H1 (cell line): ENCODE data around the gene RBM17. TPM values are rescaled to one million over a fixed set of nuclear protein-coding genes. Genes with fewer than 3 reads are reported as not detected.

Experiments
- CTCF ChIA-PET: fragments of 300-600 bp; sonication (Branson Sonifier 250); formaldehyde crosslinking; loops from one replicate; lab custom pipeline; 2021; ENCODE audit not compliant: partially characterized antibody; lab: Charles Lee
- POLR2A ChIA-PET: fragments of 300-600 bp; sonication (Branson Sonifier 250); formaldehyde crosslinking; loops from one replicate; lab custom pipeline; 2021; ENCODE audit warnings: inconsistent platforms; ENCODE audit not compliant: partially characterized antibody; lab: Charles Lee
- DNase-seq, 2 experiments: peaks; one replicate each; pipeline versions ENCODE4 v3.0.0 to v3.0.0-alpha.2; 2010 to 2022; ENCODE audit warnings: low spot score in 2 of 2, low read depth in 1 of 2, mixed read lengths in 1 of 2
- FAIRE-seq: peaks from 2 replicates; lab custom pipeline; 2011; peaks lifted over from hg19 to GRCh38; lab: Jason Lieb, UNC
- H2AFZ ChIP-seq: 2 replicates; pipeline ENCODE4 v1.8.1; 2012; ENCODE audit warnings: low read length, inconsistent platforms
- H2AK5ac ChIP-seq: 2 replicates; pipeline ENCODE4 v1.6.1; 2013; ENCODE audit warnings: low read depth, low read length
- H2BK120ac ChIP-seq: replicated peaks from 2 replicates; pipeline ENCODE3; 2013; ENCODE audit warnings: low read depth, low read length, inconsistent platforms
- H2BK12ac ChIP-seq: 2 replicates; pipeline ENCODE4 v1.6.1; 2013; ENCODE audit warnings: low read depth, low read length
- H2BK15ac ChIP-seq: 2 replicates; pipeline ENCODE4 v1.6.1; 2013; ENCODE audit warnings: low read length
- H2BK20ac ChIP-seq: 2 replicates; pipeline ENCODE4 v1.6.1; 2013; ENCODE audit warnings: low read length
- H2BK5ac ChIP-seq: 2 replicates; pipeline ENCODE4 v1.6.1; 2013; ENCODE audit warnings: low read depth, low read length
- H3K14ac ChIP-seq: 2 replicates; pipeline ENCODE4 v1.6.1; 2013; ENCODE audit warnings: inconsistent platforms; ENCODE audit not compliant: insufficient read length
- H3K18ac ChIP-seq: 2 replicates; pipeline ENCODE4 v1.6.1; 2013; ENCODE audit warnings: low read length; ENCODE audit errors: extremely low read depth
- H3K23ac ChIP-seq: 2 replicates; pipeline ENCODE4 v1.6.1; 2013; ENCODE audit warnings: inconsistent platforms; ENCODE audit not compliant: insufficient read length
- H3K23me2 ChIP-seq: 2 replicates; pipeline ENCODE4 v1.6.1; 2013; ENCODE audit warnings: low read depth, low read length
- H3K27ac ChIP-seq: 2 replicates; pipeline ENCODE4 v1.6.1; 2011; ENCODE audit warnings: low read depth, low read length, inconsistent platforms
- H3K27me3 ChIP-seq, 4 experiments: replicated peaks in 1 of 4; 1 replicate in 1 of 4; 2 replicates in 3 of 4; pipeline versions ENCODE4 v1.6.1 to v1.8.1; 2011 to 2013; ENCODE audit warnings: low read length in 3 of 4, mild to moderate bottlenecking in 3 of 4, inconsistent platforms in 2 of 4, mixed read lengths in 2 of 4, moderate library complexity in 1 of 4; ENCODE audit not compliant: control insufficient read depth in 3 of 4, insufficient read depth in 3 of 4; ENCODE audit errors: extremely low read depth in 1 of 4
- H3K36me3 ChIP-seq, 4 experiments: 2 replicates each; pipeline versions ENCODE4 v1.6.1 to v1.8.1; 2011 to 2013; ENCODE audit warnings: mild to moderate bottlenecking in 4 of 4, low read length in 3 of 4, moderate library complexity in 2 of 4, control low read depth in 1 of 4, inconsistent platforms in 1 of 4; ENCODE audit not compliant: insufficient read depth in 4 of 4, control insufficient read depth in 2 of 4
- H3K4ac ChIP-seq: replicated peaks from 2 replicates; pipeline ENCODE3; 2013; ENCODE audit warnings: low read length, low read depth, mixed read lengths, inconsistent platforms; ENCODE audit not compliant: insufficient read length
- H3K4me1 ChIP-seq, 4 experiments: replicated peaks in 1 of 4; 1 replicate in 1 of 4; 2 replicates in 3 of 4; pipeline versions ENCODE4 v1.6.1 to v1.8.1; 2011 to 2013; ENCODE audit warnings: low read length in 3 of 4, inconsistent platforms in 2 of 4, mixed read lengths in 1 of 4; ENCODE audit not compliant: insufficient read depth in 4 of 4, control insufficient read depth in 3 of 4
- H3K4me2 ChIP-seq, 2 experiments: 2 replicates each; pipeline versions ENCODE4 v1.6.1 to v1.8.1; 2011 to 2013; ENCODE audit warnings: low read depth in 2 of 2, low read length in 2 of 2, control low read depth in 1 of 2, inconsistent platforms in 1 of 2, mild to moderate bottlenecking in 1 of 2; ENCODE audit not compliant: insufficient read depth in 1 of 2
- H3K4me3 ChIP-seq, 4 experiments: fragments of 200-600, 300-600 bp in 1 of 4; sonication (generic), shearing (Covaris generic), sonication (Bioruptor Twin) in 1 of 4; 2 replicates each; pipeline versions ENCODE4 v1.5.1 to v1.8.1; 2011 to 2016; ENCODE audit warnings: low read length in 4 of 4, low read depth in 3 of 4, control low read depth in 2 of 4, inconsistent platforms in 2 of 4, mild to moderate bottlenecking in 2 of 4, mixed read lengths in 1 of 4, moderate library complexity in 1 of 4; ENCODE audit not compliant: insufficient read depth in 2 of 4; ENCODE audit errors: extremely low read depth in 1 of 4
- H3K56ac ChIP-seq: replicated peaks from 2 replicates; pipeline ENCODE3; 2013; ENCODE audit warnings: low read depth, mild to moderate bottlenecking, mixed read lengths, low read length, inconsistent platforms; ENCODE audit not compliant: insufficient read length
- H3K79me1 ChIP-seq: 2 replicates; pipeline ENCODE4 v1.6.1; 2013; ENCODE audit warnings: low read depth, low read length, control low read depth
- H3K79me2 ChIP-seq, 2 experiments: 2 replicates each; pipeline versions ENCODE4 v1.6.1 to v1.8.1; 2012 to 2013; ENCODE audit warnings: low read length in 2 of 2, mild to moderate bottlenecking in 2 of 2, inconsistent platforms in 1 of 2; ENCODE audit not compliant: insufficient read depth in 2 of 2, control insufficient read depth in 1 of 2
- H3K9ac ChIP-seq, 4 experiments: replicated peaks in 1 of 4; 1 replicate in 1 of 4; 2 replicates in 3 of 4; pipeline versions ENCODE4 v1.6.1 to v1.8.1; 2011 to 2013; ENCODE audit warnings: low read depth in 3 of 4, low read length in 3 of 4, control low read depth in 2 of 4, mild to moderate bottlenecking in 2 of 4, moderate library complexity in 2 of 4, inconsistent platforms in 1 of 4; ENCODE audit errors: extremely low read depth in 1 of 4
- H3K9me3 ChIP-seq, 2 experiments: 2 replicates each; pipeline versions ENCODE4 v1.6.1 to v1.8.1; 2012 to 2013; ENCODE audit warnings: mild to moderate bottlenecking in 2 of 2, moderate library complexity in 2 of 2, control low read depth in 1 of 2, inconsistent platforms in 1 of 2, low read depth in 1 of 2, low read length in 1 of 2, mixed read lengths in 1 of 2; ENCODE audit not compliant: insufficient read depth in 2 of 2
- H4K20me1 ChIP-seq, 2 experiments: replicated peaks in 1 of 2; 2 replicates each; pipeline versions ENCODE3 to v1.8.1; 2011 to 2013; ENCODE audit warnings: inconsistent platforms in 2 of 2, low read length in 2 of 2, mild to moderate bottlenecking in 1 of 2; ENCODE audit not compliant: insufficient read depth in 2 of 2, control insufficient read depth in 1 of 2
- H4K5ac ChIP-seq: 2 replicates; pipeline ENCODE4 v1.6.1; 2013; ENCODE audit warnings: low read length, low read depth, mixed read lengths, inconsistent platforms; ENCODE audit not compliant: insufficient read length
- H4K8ac ChIP-seq: 2 replicates; pipeline ENCODE4 v1.8.0; 2013; ENCODE audit warnings: mild to moderate bottlenecking, moderate library complexity, low read length, inconsistent platforms; ENCODE audit not compliant: insufficient read depth; ENCODE audit errors: extremely low read depth
- H4K91ac ChIP-seq: replicated peaks from 2 replicates; pipeline ENCODE3; 2013; ENCODE audit warnings: low read length, mixed read lengths, inconsistent platforms; ENCODE audit not compliant: insufficient read length
- BRCA1 ChIP-seq: IDR thresholded peaks from 2 replicates; pipeline ENCODE4 v1.6.1; 2012; ENCODE audit warnings: low read depth, low read length, improper control_type of control experiment
- CBX8 ChIP-seq: fragments of 300-800, 300-1000 bp; sonication (generic); IDR thresholded peaks from 2 replicates; pipeline ENCODE4 v1.7.1; 2016; ENCODE audit warnings: low read depth, low read length, borderline replicate concordance
- CEBPB ChIP-seq: IDR thresholded peaks from 2 replicates; pipeline ENCODE4 v1.6.1; 2012; ENCODE audit warnings: low read depth, low read length
- CTBP2 ChIP-seq: IDR thresholded peaks from 2 replicates; pipeline ENCODE4 v1.7.0; 2011; ENCODE audit warnings: borderline replicate concordance, mild to moderate bottlenecking, moderate library complexity, mixed read lengths, low read length; ENCODE audit not compliant: insufficient read depth, insufficient read length
- GTF2F1 ChIP-seq: IDR thresholded peaks from 2 replicates; pipeline ENCODE4 v1.6.1; 2012; ENCODE audit warnings: low read depth, low read length, improper control_type of control experiment, borderline replicate concordance
- KDM1A ChIP-seq: fragments of 200-600, 300-600 bp; sonication (generic); IDR thresholded peaks from 2 replicates; pipeline ENCODE4 v1.7.1; 2016; ENCODE audit warnings: mild to moderate bottlenecking, low read length, borderline replicate concordance
- KDM4A ChIP-seq: IDR thresholded peaks from one replicate; pipeline ENCODE4 v1.7.1; 2012; ENCODE audit warnings: low read depth, mild to moderate bottlenecking, moderate library complexity, low read length, inconsistent platforms; ENCODE audit not compliant: severe bottlenecking
- POLR2AphosphoS5 ChIP-seq: IDR thresholded peaks from 2 replicates; pipeline ENCODE4 v1.6.1; 2011; ENCODE audit warnings: low read depth, low read length
- RBBP5 ChIP-seq: IDR thresholded peaks from 2 replicates; pipeline ENCODE4 v1.7.1; 2012; ENCODE audit warnings: low read depth, mild to moderate bottlenecking, inconsistent platforms, low read length, moderate library complexity, borderline replicate concordance
- RFX5 ChIP-seq: IDR thresholded peaks from 2 replicates; pipeline ENCODE4 v1.6.1; 2011; ENCODE audit warnings: low read depth, low read length, improper control_type of control experiment, borderline replicate concordance
- RXRA ChIP-seq: IDR thresholded peaks from 2 replicates; pipeline ENCODE4 v1.6.1; 2011; ENCODE audit warnings: low read depth, mild to moderate bottlenecking, low read length, moderate library complexity; ENCODE audit not compliant: insufficient read depth
- SAP30 ChIP-seq: fragments of 300-600 bp; sonication (generic); IDR thresholded peaks from 2 replicates; pipeline ENCODE4 v1.7.1; 2012; ENCODE audit warnings: low read length, moderate library complexity, mild to moderate bottlenecking, inconsistent platforms; ENCODE audit not compliant: insufficient read depth, insufficient replicate concordance
- SIRT6 ChIP-seq: IDR thresholded peaks from one replicate; pipeline ENCODE4 v1.7.1; 2012; ENCODE audit warnings: low read length, inconsistent platforms
- SP2 ChIP-seq: IDR thresholded peaks from 2 replicates; pipeline ENCODE4 v1.6.1; 2012; ENCODE audit warnings: mild to moderate bottlenecking, low read length, inconsistent platforms
- SUZ12 ChIP-seq: fragments of 200-600 bp; sonication (generic); IDR thresholded peaks from 2 replicates; pipeline ENCODE4 v1.6.1; 2012; ENCODE audit warnings: mild to moderate bottlenecking, inconsistent platforms, low read length, moderate library complexity, mixed read lengths
- WGBS, 2 experiments: shearing (Covaris generic) in 1 of 2; methylation state at CpG; one replicate each; pipeline versions ENCODE4 v1.1.6 to v1.1.7; 2013 to 2015; ENCODE audit warnings: low lambda C conversion rate in 2 of 2, mixed read lengths in 2 of 2, inconsistent platforms in 1 of 2, low coverage in 1 of 2, missing lambda C conversion rate in 1 of 2; ENCODE audit not compliant: insufficient replicate concordance in 2 of 2, insufficient coverage in 1 of 2, insufficient read length in 1 of 2; ENCODE audit errors: extremely low coverage in 1 of 2, missing lambda C conversion rate in 1 of 2; 5-methylcytosine and 5-hydroxymethylcytosine counted together
- polyA plus RNA-seq, 7 experiments: library from polyadenylated mRNA; depleted of rRNA in 3 of 7; stranded (reverse) in 5 of 7; unstranded in 2 of 7; fragments of >200 nt in 5 of 7; fragments of 200-250 nt in 2 of 7; gene quantifications; 1 replicate in 5 of 7; 2 replicates in 1 of 7; 4 replicates in 1 of 7; pipeline versions ENCODE4 v1.2.1 to v1.2.3, GENCODE V29; 2011 to 2013; ENCODE audit warnings: missing spikeins in 2 of 7, mixed read lengths in 2 of 7
- total RNA-seq: library from RNA; stranded (reverse); fragmentation: NEBNext Ultra II Directional; extraction: Animal tissue kit (Norgen Biotek cat#: 25700); gene quantifications from 2 replicates; pipeline ENCODE4 v1.2.1, GENCODE V29; 2021

The RBM17 gene
- total and polyA plus RNA-seq, 2 of the 8 experiments (the other 6 are each of a cell fraction or from before 2014, with no cell fraction given): 15.7 to 128 TPM

- POLR2A ChIA-PET: interaction anchor here (1.2 kb wide), 1 partner anchor 10 kb away, joined by 3 read pairs; no protein-coding TSS in a partner anchor
- no peak for TF ChIP-seq SUZ12
- TF ChIP-seq BRCA1: no peak
- no peak for TF ChIP-seq KDM4A
- TF ChIP-seq RBBP5: no peak
- TF ChIP-seq GTF2F1: no peak
- TF ChIP-seq CBX8: no peak
- TF ChIP-seq SP2: no peak
- no peak for TF ChIP-seq SAP30
- no peak for TF ChIP-seq RFX5
- TF ChIP-seq CEBPB: no peak
- no peak for TF ChIP-seq SIRT6
- TF ChIP-seq CTBP2: no peak
- TF ChIP-seq POLR2AphosphoS5: no peak
- TF ChIP-seq RXRA: no peak
- TF ChIP-seq KDM1A: no peak
Measured at GRCh38 chr10:6068006-6068405, 20.8 kb upstream of the RBM17 start.

More at GRCh38 chr10:6068006-6068405, 20.8 kb upstream of the RBM17 start:
- no peak overlapping the region for H3K56ac ChIP-seq
- H2BK12ac ChIP-seq: no peak overlapping the region
- no peak overlapping the region for H4K91ac ChIP-seq
- H4K5ac ChIP-seq: no peak overlapping the region
- no peak overlapping the region for H2AK5ac ChIP-seq
- H2BK5ac ChIP-seq: no peak overlapping the region
- no peaks in the 10 kb centered on the region for H4K20me1 ChIP-seq
- H3K9me3 ChIP-seq: no peaks in the 10 kb centered on the region
- FAIRE-seq: no peak
- CTCF ChIA-PET: interaction anchor here (0.8 to 2.5 kb wide), 3 partner anchors 18 to 54 kb away, joined by 4 to 11 read pairs (median 8); no protein-coding TSS in a partner anchor
- H3K27me3 ChIP-seq: no peaks in the 10 kb centered on the region
- H2BK120ac ChIP-seq: no peak overlapping the region
- H2BK15ac ChIP-seq: no peak overlapping the region
- H3K14ac ChIP-seq: no peak overlapping the region
- H3K23ac ChIP-seq: no peak overlapping the region
- no peak overlapping the region for H3K4ac ChIP-seq
- no peaks in the 10 kb centered on the region for H3K23me2 ChIP-seq
- no peak overlapping the region for H3K27ac ChIP-seq
- no peaks in the 10 kb centered on the region for H3K36me3 ChIP-seq
- H3K4me2 ChIP-seq: no peak overlapping the region
- no peak overlapping the region for H3K18ac ChIP-seq
- H2BK20ac ChIP-seq: no peak overlapping the region
- no peak overlapping the region for H3K9ac ChIP-seq
- DNase-seq: no peak
- no peaks in the 10 kb centered on the region for H3K4me1 ChIP-seq
- H2AFZ ChIP-seq: no peak overlapping the region
- 90% methylated on average over 5 of the region's 6 CpGs; no CpG with 5 or more reads in 1 of the 2 experiments for WGBS, 2 experiments
- H3K4me3 ChIP-seq: no peak overlapping the region
- no peaks in the 10 kb centered on the region for H3K79me1 ChIP-seq
- H3K79me2 ChIP-seq: no peaks in the 10 kb centered on the region
- no peak overlapping the region for H4K8ac ChIP-seq
